D721Med (cell line): ENCODE data around the gene KCNQ4.

ENCODE experiments used
- DNase-seq: peaks from one replicate; pipeline ENCODE4 v3.0.0; 2011; ENCODE audit warnings: low spot score; ENCODE audit not compliant: insufficient read length
- FAIRE-seq: peaks from 2 replicates; lab custom pipeline; 2011; peaks lifted over from hg19 to GRCh38; lab: Jason Lieb, UNC
- CTCF ChIP-seq: IDR thresholded peaks from 2 replicates; pipeline ENCODE4 v1.5.1; 2012; ENCODE audit warnings: mild to moderate bottlenecking, control low read depth; ENCODE audit not compliant: insufficient read depth; ENCODE audit errors: missing control alignments

The KCNQ4 gene

GRCh38 chr1:40877698-40878097 lies 94.1 kb downstream of the KCNQ4 start:
- no peak for TF ChIP-seq CTCF
- FAIRE-seq, result no peak
- DNase-seq, result no peak

GRCh38 chr1:40878906-40879305 lies 95.3 kb downstream of the KCNQ4 start:
- FAIRE-seq (no peak), DNase-seq (no peak)
- no peak for TF ChIP-seq CTCF

- DNase-seq, result no peak
- no peak for FAIRE-seq
- no peak for TF ChIP-seq CTCF
Measured at GRCh38 chr1:40879482-40880175, 96.0 kb downstream of the KCNQ4 start.

- DNase-seq (no peak), FAIRE-seq (no peak)
- TF ChIP-seq CTCF, result no peak
Measured at GRCh38 chr1:40880813-40881549, 97.4 kb downstream of the KCNQ4 start.

- no peak for FAIRE-seq
- DNase-seq, result no peak
- TF ChIP-seq CTCF, result no peak
Measured at GRCh38 chr1:40884055-40884795, 100.6 kb downstream of the KCNQ4 start.

- FAIRE-seq (no peak), DNase-seq (no peak)
- no peak for TF ChIP-seq CTCF
Measured at GRCh38 chr1:40886318-40887011, 102.9 kb downstream of the KCNQ4 start.
